ENCODE measurements around the gene C1QTNF8.

GRCh38 chr16:1133271-1133670 lies 37.2 kb upstream of the C1QTNF8 start:
- TF ChIP-seq REST (IDR thresholded peaks at IDR 0.05; ENCODE audit: insufficient read depth in 1 of 2, low read depth in 2 of 2, low read length in 2 of 2): no peak
- no peak for TF ChIP-seq FOXP2 (optimal IDR thresholded peaks at IDR 0.05; ENCODE audit: borderline replicate concordance, extremely low read depth, extremely low read length, insufficient read depth)
- no peak for TF ChIP-seq TAF1 (IDR thresholded peaks at IDR 0.05; ENCODE audit: borderline replicate concordance, insufficient read depth, low read length)
- no peak for TF ChIP-seq POLR2AphosphoS5 (IDR thresholded peaks at IDR 0.05; ENCODE audit: low read depth, low read length)
- TF ChIP-seq SIN3A (IDR thresholded peaks at IDR 0.05; ENCODE audit: borderline replicate concordance, insufficient read depth, low read length): no peak

Data from PFSK-1 (cell line).